NCI-H2196 (cell line): Measurements from ENCODE around the gene OSBPL1A.

ENCODE experiments used
- DNase-seq: peaks from one replicate; lab custom pipeline; 2025; ENCODE audit not compliant: unreplicated experiment; lab: John Stamatoyannopoulos, UW

OSBPL1A gene

GRCh38 chr18:24230766-24231165 is 166.9 kb downstream of the OSBPL1A start:
- DNase-seq, result no peak

GRCh38 chr18:24228667-24229041 is 169.0 kb downstream of the OSBPL1A start:
- DNase-seq, result no peak

- DNase-seq, result no peak
Measured at GRCh38 chr18:24227977-24228666, 169.5 kb downstream of the OSBPL1A start.

- no peak for DNase-seq
Measured at GRCh38 chr18:24220318-24220688, 177.3 kb downstream of the OSBPL1A start.

- DNase-seq, result no peak
Measured at GRCh38 chr18:24219561-24220317, 177.9 kb downstream of the OSBPL1A start.

- no peak for DNase-seq
Measured at GRCh38 chr18:24214913-24215312, 182.7 kb downstream of the OSBPL1A start.

GRCh38 chr18:24214144-24214543 is 183.5 kb downstream of the OSBPL1A start:
- no peak for DNase-seq

- no peak for DNase-seq
Measured at GRCh38 chr18:24212939-24213338, 184.7 kb downstream of the OSBPL1A start.

- no peak for DNase-seq
Measured at GRCh38 chr18:24209558-24209957, 188.1 kb downstream of the OSBPL1A start.

- no peak for DNase-seq
Measured at GRCh38 chr18:24208270-24209035, 189.2 kb downstream of the OSBPL1A start.

GRCh38 chr18:24204904-24205303 is 192.7 kb downstream of the OSBPL1A start:
- no peak for DNase-seq

GRCh38 chr18:24201699-24202687 is 195.6 kb downstream of the OSBPL1A start:
- DNase-seq, result no peak

GRCh38 chr18:24200494-24201290 is 196.9 kb downstream of the OSBPL1A start:
- DNase-seq, result no peak

- no peak for DNase-seq
Measured at GRCh38 chr18:24199372-24199962, 198.2 kb downstream of the OSBPL1A start.

GRCh38 chr18:24198461-24198860 is 199.2 kb downstream of the OSBPL1A start:
- peak; percentile 19 for DNase-seq

- no peak for DNase-seq
Measured at GRCh38 chr18:24197412-24197811, 200.2 kb downstream of the OSBPL1A start.

- DNase-seq, result no peak
Measured at GRCh38 chr18:24196764-24197163, 200.9 kb downstream of the OSBPL1A start.

GRCh38 chr18:24195296-24196053 is 202.1 kb downstream of the OSBPL1A start:
- DNase-seq, result no peak

GRCh38 chr18:24190590-24190989 is 207.0 kb downstream of the OSBPL1A start:
- DNase-seq, result no peak
